Keratinocyte (primary cell): ENCODE data around the gene SLFNL1. TPM values are rescaled to one million over a fixed set of nuclear protein-coding genes. Genes with fewer than 3 reads are reported as not detected.

ENCODE experiments used
- DNase-seq: peaks from one replicate; pipeline ENCODE4 v3.0.0-alpha.2; 2011; ENCODE audit warnings: low read depth, missing footprints, low spot score
- FAIRE-seq: peaks from 2 replicates; lab custom pipeline; 2011; peaks lifted over from hg19 to GRCh38; lab: Jason Lieb, UNC
- H2AFZ ChIP-seq: 2 replicates; pipeline ENCODE4 v1.6.0; 2012; ENCODE audit warnings: low read length, control low read depth, inconsistent platforms; ENCODE audit not compliant: control insufficient read depth
- H3K27ac ChIP-seq: 2 replicates; pipeline ENCODE4 v1.5.1; 2011; ENCODE audit warnings: low read length; ENCODE audit not compliant: control insufficient read depth, insufficient read depth
- H3K27me3 ChIP-seq: 3 replicates; pipeline ENCODE4 v1.6.0; 2011; ENCODE audit warnings: low read length; ENCODE audit not compliant: control insufficient read depth, insufficient read depth; ENCODE audit errors: extremely low read depth
- H3K36me3 ChIP-seq, 2 experiments: 2 replicates in 1 of 2; 3 replicates in 1 of 2; pipeline ENCODE4 v1.5.1; 2011; ENCODE audit warnings: low read length in 2 of 2, mild to moderate bottlenecking in 1 of 2; ENCODE audit not compliant: control insufficient read depth in 2 of 2, insufficient read depth in 2 of 2; ENCODE audit errors: extremely low read depth in 1 of 2
- H3K4me1 ChIP-seq: 3 replicates; pipeline ENCODE4 v1.5.1; 2011; ENCODE audit warnings: low read length; ENCODE audit not compliant: control insufficient read depth, insufficient read depth; ENCODE audit errors: extremely low read depth
- H3K4me2 ChIP-seq: 3 replicates; pipeline ENCODE4 v1.6.0; 2011; ENCODE audit warnings: low read depth, low read length; ENCODE audit not compliant: control insufficient read depth, insufficient read depth; ENCODE audit errors: extremely low read depth
- H3K4me3 ChIP-seq, 3 experiments: fragments of 200-600 bp in 1 of 3; sonication (generic) in 1 of 3; 2 replicates in 2 of 3; 3 replicates in 1 of 3; pipeline ENCODE4 v1.5.1; 2011 to 2016; ENCODE audit warnings: low read length in 3 of 3, mild to moderate bottlenecking in 3 of 3, control low read depth in 2 of 3, inconsistent platforms in 1 of 3, low read depth in 1 of 3, mixed read lengths in 1 of 3, mixed run types in 1 of 3, moderate library complexity in 1 of 3; ENCODE audit not compliant: control insufficient read depth in 2 of 3, insufficient read depth in 2 of 3; ENCODE audit errors: extremely low read depth in 1 of 3
- H3K79me2 ChIP-seq: 2 replicates; pipeline ENCODE4 v1.6.0; 2012; ENCODE audit warnings: low read length; ENCODE audit not compliant: control insufficient read depth, insufficient read depth
- H3K9ac ChIP-seq: 3 replicates; pipeline ENCODE4 v1.6.0; 2011; ENCODE audit warnings: low read length; ENCODE audit not compliant: control insufficient read depth, insufficient read depth; ENCODE audit errors: extremely low read depth
- H3K9me1 ChIP-seq: 3 replicates; pipeline ENCODE4 v1.6.0; 2011; ENCODE audit warnings: low read length; ENCODE audit not compliant: control insufficient read depth, insufficient read depth; ENCODE audit errors: extremely low read depth
- H3K9me3 ChIP-seq: 2 replicates; pipeline ENCODE4 v1.5.1; 2012; ENCODE audit warnings: low read depth, low read length; ENCODE audit not compliant: control insufficient read depth
- H4K20me1 ChIP-seq: 3 replicates; pipeline ENCODE4 v1.6.0; 2011; ENCODE audit warnings: low read length; ENCODE audit not compliant: control insufficient read depth, insufficient read depth; ENCODE audit errors: extremely low read depth
- CTCF ChIP-seq, 3 experiments: IDR thresholded peaks in 1 of 3; conservative IDR thresholded peaks in 1 of 3; optimal IDR thresholded peaks in 1 of 3; 2 replicates in 2 of 3; 3 replicates in 1 of 3; pipeline versions ENCODE3 to v1.5.1; 2011; ENCODE audit warnings: low read length in 3 of 3, mild to moderate bottlenecking in 3 of 3, moderate library complexity in 2 of 3, control low read depth in 1 of 3, inconsistent platforms in 1 of 3; ENCODE audit not compliant: insufficient read depth in 2 of 3; ENCODE audit errors: extremely low read depth in 1 of 3
- EZH2 ChIP-seq: IDR thresholded peaks from one replicate; pipeline ENCODE4 v1.6.1; 2012; ENCODE audit warnings: inconsistent platforms, mild to moderate bottlenecking, low read length, moderate library complexity
- dilution Hi-C: fragments of 300-500 bp; cut with MboI; formaldehyde crosslinking; loops from one replicate; pipeline ENCODE4 v1.7.0; 2020; ENCODE audit warnings: low sequenced_read_pairs; ENCODE audit not compliant: extremely low pct_ligation_motif_present
- polyA plus RNA-seq, 5 experiments: library from polyadenylated mRNA; depleted of rRNA in 3 of 5; stranded (reverse) in 3 of 5; stranded (forward) in 1 of 5; unstranded in 1 of 5; fragments of >200 nt; gene quantifications; 1 replicate in 1 of 5; 2 replicates in 3 of 5; 3 replicates in 1 of 5; pipeline versions ENCODE4 v1.2.1 to v1.2.3, GENCODE V29; 2011 to 2012; ENCODE audit warnings: missing spikeins in 2 of 5, low read depth in 1 of 5, low replicate concordance in 1 of 5

The SLFNL1 gene
- polyA plus RNA-seq, 1 donor (not counting 4 experiments of a cell fraction or from before 2014, with no cell fraction given), result not detected

GRCh38 chr1:41003640-41004220 lies 17.8 kb downstream of the SLFNL1 start:
- no peaks in the 10 kb centered on the region for H3K27me3 ChIP-seq
- DNase-seq (peak; percentile 91), FAIRE-seq (peak; percentile 99)
- peaks cover 48% of the 10 kb centered on the region for H3K4me1 ChIP-seq
- no peak for TF ChIP-seq EZH2
- peak; percentile 72 to 84 (median 80) for TF ChIP-seq CTCF (optimal IDR thresholded peaks at IDR 0.05 in 1 of 3, IDR thresholded peaks at IDR 0.05 in 1 of 3, conservative IDR thresholded peaks at IDR 0.05 in 1 of 3; ENCODE audit: extremely low read depth in 1 of 3, insufficient read depth in 2 of 3, low read length in 3 of 3)
- H3K9me3 ChIP-seq, result no peaks in the 10 kb centered on the region
- H3K9me1 ChIP-seq, result peaks cover 2% of the 10 kb centered on the region
- peaks cover 35 to 78% of the 10 kb centered on the region in 2 experiments for H3K36me3 ChIP-seq
- dilution Hi-C loops, result no loop called here
- peaks cover 9% of the 10 kb centered on the region for H4K20me1 ChIP-seq
- peaks cover 15% of the 10 kb centered on the region for H3K79me2 ChIP-seq
- no peak overlapping the region for H3K4me3 ChIP-seq
- H3K27ac ChIP-seq, result peak overlapping the region; percentile 55
- no peak overlapping the region for H3K4me2 ChIP-seq
- no peak overlapping the region for H2AFZ ChIP-seq
- H3K9ac ChIP-seq, result no peak overlapping the region

DNA sequence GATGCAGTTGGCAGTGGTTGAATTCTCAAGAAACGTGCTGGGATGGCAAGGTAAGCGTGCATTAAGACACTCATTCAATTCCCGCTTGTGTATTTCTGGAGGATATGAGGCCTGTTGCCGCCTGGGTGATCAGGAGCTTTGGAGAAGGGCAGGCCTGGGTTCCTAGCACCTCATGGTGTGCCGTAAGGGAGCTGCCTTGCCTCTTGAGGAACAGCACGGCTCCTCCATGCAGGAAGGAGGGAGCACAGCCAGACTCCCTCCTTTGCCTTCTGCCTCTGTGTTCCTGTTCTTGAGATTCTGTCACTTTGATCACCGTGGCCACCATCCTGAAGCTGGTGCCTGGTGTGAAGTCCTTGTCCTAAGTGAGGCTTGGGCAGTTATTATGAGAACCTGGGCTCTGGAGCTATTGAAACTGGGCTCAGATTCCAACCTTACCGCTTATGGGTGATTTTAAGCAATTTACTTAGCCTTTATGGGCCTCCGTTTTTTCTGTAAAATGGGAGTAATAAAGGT lies 18.3 kb downstream of the SLFNL1 start:
- H3K4me3 ChIP-seq, result no peak overlapping the region
- DNase-seq, result no peak
- H3K27me3 ChIP-seq, result no peaks in the 10 kb centered on the region
- H3K4me2 ChIP-seq, result peak overlapping the region; percentile 39
- H3K4me1 ChIP-seq, result peaks cover 43% of the 10 kb centered on the region
- dilution Hi-C loops, result no loop called here
- peak overlapping the region; percentile 55 for H3K27ac ChIP-seq
- no peak overlapping the region for H2AFZ ChIP-seq
- TF ChIP-seq CTCF (optimal IDR thresholded peaks at IDR 0.05 in 1 of 3, IDR thresholded peaks at IDR 0.05 in 1 of 3, conservative IDR thresholded peaks at IDR 0.05 in 1 of 3; ENCODE audit: extremely low read depth in 1 of 3, insufficient read depth in 2 of 3, low read length in 3 of 3) (no peak), EZH2 (no peak)
- H3K9ac ChIP-seq, result peak overlapping the region; percentile 22
- peaks cover 34 to 78% of the 10 kb centered on the region in 2 experiments for H3K36me3 ChIP-seq
- H3K9me1 ChIP-seq, result peaks cover 2% of the 10 kb centered on the region
- peaks cover 14% of the 10 kb centered on the region for H3K79me2 ChIP-seq
- FAIRE-seq, result no peak
- H3K9me3 ChIP-seq, result no peaks in the 10 kb centered on the region
- peaks cover 9% of the 10 kb centered on the region for H4K20me1 ChIP-seq
